Islet of Langerhans (tissue), 1 donor: ENCODE results near the gene RNPC3.
A peak's percentile ranks its signal among the peaks of the same experiment; 100 is the strongest.
"Not testable (repeated sequence)": the region's sequence is repeated elsewhere in the genome, so short reads cannot be mapped to it uniquely, and the experiment has no call there.

Source experiments
- FAIRE-seq: peaks from one replicate; lab custom pipeline; 2011; peaks lifted over from hg19 to GRCh38; lab: Jason Lieb, UNC

The RNPC3 gene

DNA sequence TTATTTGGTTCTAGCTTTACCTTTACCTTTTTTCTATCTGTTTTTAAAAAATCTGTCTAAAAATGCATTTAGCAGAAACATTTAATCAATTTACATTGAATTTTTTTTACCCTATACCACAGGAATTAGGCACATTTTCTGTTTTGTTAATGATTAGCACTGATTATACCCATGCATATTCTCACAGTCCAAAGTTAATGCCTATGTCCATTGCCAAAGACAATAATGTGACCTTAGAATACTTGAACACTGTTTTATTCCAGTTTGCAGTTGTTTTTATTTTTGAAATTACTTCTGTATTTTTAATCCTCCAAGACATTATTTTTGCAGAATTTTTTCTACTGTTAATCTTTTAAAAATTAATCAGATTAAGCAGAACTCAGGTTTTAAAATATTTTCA is 34.9 kb downstream of the RNPC3 start:
- peak; percentile 17 for FAIRE-seq

DNA sequence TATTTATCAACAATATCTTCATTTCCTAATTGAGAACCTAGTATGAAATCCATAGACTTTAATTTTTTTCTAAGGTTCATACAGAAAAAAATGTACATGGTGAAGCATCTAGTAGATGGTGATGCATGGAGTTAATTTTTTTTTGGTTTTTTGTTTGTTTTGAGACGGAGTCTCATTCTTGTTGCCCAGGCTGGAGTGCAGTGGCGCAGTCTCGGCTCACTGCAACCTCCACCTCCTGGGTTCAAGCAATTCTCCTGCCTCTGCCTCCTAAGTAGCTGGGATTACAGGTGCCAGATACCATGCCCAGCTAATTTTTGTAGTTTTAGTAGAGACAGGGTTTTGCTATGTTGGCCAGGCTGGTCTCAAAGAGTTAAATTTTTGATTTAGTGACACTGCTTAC is 35.6 kb downstream of the RNPC3 start:
- FAIRE-seq: not testable (repeated sequence)

DNA sequence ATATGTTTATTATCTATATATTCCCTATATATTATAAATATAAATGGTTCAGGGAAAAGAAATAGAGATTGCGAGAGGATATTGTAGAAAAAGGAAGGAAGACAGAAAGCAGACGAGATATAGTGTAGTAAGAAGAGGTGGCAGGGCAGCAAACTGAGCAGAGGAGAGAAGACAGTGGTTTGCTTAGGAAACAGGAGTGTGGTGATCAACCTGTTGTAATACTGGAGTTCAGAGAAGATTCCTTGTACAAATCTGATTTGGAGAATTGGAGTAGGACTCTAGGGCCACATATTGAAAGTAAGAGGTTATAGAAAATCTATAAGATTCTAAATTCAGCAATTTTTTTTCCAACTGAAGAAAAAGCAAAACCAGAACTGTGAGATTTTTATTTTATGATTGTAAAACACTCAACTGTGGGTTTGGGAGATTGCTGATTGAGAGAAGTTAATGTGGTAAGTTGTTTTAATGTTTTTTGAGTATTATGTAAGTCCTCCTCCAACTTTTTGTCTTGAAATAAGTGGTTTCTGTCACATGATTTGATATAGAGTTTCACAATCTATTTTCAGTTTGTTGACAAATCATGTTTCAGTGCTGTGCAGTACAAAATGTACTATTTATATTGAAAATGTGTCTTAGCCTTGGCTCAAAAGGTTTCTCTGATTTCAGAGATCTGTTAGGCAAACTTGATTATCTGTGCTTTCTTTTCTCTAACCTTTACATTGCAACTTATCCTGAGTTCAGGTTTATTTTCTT is 36.3 kb downstream of the RNPC3 start:
- no peak for FAIRE-seq

DNA sequence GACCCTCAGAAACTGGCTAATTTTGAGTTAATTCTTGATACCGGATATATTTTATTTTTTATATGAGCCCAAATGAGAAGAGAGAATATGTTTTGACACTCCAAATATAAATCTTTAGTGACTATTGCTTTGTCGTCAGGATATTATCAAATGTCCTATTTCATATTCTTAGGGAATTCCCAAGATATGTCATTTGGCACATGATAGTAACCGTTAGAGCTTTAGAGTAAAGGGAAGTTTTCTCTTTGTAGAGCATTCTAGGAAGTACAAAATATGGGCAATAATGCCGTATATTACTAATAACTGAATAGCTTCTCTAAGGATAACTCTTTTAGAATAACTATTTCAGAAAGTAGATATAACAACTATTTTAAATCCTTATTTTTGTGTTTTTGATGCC is 37.6 kb downstream of the RNPC3 start:
- no peak for FAIRE-seq

DNA sequence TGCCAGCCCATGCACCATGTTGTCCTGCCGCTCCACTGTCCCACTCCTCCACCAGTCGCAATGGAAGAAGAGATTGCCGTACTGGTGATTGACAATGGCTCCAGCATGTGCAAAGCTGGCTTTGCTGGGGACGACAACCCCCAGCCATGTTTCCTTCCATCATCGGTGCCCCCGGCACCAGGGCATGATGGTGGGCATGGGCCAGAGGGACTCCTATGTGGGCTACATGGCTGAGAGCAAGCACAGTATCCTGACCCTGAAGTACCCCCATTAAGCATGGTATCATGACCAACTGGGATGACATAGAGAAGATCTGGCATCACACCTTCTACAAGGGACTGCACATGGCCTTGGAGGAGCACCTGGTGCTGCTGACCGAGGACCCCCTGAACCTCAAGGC is 44.0 kb downstream of the RNPC3 start:
- no peak for FAIRE-seq

DNA sequence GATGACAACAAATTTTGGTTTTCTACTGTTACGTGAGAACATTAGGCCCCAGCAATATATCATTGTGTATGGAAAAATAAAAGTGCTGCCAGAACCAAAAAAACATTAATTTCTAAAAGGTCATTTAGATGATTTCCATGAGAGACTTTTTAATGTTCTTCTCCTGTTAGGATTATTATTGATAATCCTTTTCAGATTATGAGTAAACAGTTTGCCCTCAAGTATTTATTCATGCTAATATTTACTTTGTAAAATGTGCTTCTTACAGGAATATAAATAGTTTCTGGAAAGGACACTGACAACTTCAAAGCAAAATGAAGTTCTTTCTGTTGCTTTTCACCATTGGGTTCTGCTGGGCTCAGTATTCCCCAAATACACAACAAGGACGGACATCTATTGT is 45.8 kb downstream of the RNPC3 start, which contains the start of gene AMY2B:
Gene AMY2B, plus strand, starts transcription at position 301 of the 400 bp plus-strand sequence. Its CDS starts 14 bp downstream, at position 315.
- FAIRE-seq: not testable (repeated sequence)

DNA sequence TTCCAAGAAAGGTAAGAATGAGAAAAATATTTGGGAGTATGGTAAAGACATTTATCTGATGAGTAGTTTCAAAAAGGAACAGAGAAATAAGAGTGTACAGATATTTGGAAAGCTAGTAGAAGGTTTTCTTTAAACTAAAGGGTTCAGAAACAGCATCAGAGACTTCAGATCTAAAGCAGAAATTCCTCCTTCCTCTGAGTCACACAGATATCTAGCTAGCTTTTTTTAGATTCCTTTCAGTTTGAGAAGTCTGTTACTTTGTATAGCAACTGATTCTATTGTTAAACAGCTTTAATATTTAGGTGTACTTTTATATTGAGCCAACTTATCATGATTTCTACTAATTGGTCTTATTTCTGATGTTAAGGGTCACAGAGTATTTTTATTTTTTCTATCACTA is 50.6 kb downstream of the RNPC3 start:
- FAIRE-seq: no peak

DNA sequence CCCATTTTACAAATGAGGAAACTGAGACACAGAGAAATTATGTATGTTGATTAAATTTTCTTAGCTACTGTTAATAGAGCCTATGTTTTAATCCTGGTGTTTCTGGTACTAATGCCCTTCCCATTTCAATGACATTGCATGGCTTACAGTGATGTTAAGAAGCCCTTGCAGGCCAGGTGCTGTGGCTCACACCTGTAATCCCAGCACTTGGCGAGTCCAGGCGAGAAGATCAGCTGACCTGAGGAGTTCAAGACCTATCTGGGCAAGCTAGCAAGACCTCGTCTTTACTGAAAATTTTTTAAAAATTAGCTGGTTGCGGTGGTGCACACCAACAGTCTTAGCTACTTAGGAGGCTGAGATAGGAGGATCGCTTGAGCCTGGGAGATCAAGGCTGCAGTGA is 51.3 kb downstream of the RNPC3 start:
- FAIRE-seq: not testable (repeated sequence)

DNA sequence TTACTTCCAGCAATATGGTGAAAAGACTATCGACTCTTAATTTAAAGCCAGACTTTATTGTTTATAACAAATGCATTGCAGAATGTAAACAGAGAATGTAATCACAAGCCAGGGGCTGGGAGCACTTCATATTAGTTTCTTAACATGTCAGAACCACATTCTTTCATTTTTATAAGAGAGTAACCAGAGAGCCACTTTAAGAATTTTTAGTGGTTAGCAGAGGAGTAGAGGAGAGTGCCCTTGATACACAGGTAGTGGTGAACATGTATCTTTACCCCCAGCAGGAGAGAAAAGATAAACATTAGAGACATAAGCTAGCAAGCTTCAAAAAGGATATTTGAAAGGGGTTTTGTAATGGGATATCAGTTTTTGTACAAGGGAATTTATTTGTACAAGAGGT is 57.0 kb downstream of the RNPC3 start:
- no peak for FAIRE-seq

DNA sequence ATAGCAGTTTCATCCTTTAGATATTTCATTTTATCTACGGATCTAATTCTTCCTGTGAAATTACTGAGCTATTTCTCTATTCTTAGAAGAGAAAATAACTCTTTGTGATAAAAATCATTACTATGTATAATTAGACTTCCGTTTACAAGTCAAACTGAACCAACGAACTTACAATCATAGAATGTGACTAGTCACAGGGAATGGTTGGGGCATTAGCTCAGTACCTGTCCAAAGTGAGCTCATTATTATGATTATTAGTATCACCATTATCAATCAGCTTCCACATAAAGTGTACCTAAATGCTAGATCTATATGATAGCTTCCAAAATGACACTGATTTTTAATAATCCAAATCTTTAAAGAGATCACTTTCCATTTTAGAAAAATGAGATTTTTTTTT is 58.4 kb downstream of the RNPC3 start:
- peak; percentile 70 for FAIRE-seq

DNA sequence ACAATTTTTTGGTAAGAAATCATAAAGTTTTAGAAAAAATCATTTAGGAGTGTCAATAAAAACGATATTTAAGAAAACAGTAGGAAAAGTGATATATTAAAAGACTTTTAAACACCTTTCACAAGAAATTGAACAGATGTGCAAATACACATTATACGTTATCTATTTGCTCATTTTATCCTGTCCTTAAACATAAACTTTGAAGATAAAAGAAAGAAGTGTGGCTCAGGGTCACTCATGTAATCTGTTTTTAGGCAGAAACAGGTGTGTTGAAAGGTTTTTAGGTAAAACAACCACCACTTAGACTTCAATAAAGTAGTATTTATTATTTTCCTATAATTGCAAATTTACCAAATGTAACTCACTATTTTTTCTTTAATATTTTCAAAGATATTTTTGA is 59.0 kb downstream of the RNPC3 start:
- no peak for FAIRE-seq

DNA sequence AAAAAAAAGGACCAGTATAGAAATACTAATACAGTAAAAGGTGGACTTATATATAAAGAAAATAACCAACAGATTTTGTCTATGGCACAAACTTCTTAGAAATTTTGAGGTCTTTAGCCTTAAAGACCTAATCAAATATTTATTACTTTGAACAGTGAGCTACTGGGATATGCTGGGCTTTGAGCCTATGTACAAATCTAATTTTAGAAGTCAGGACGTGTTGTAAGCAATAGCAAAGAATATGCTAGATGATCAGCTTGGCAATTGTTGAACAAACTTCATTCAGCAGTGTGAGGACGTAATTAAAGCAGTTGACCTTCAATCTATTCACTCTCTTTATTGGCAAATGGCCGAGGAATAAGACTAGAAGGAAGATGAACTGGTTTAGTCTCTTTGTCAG is 77.2 kb downstream of the RNPC3 start:
- FAIRE-seq: not testable (repeated sequence)
